ENCODE data around the gene FAM120A. TPM values are rescaled to one million over a fixed set of nuclear protein-coding genes. Genes with fewer than 3 reads are reported as not detected.
A peak's percentile ranks its signal among the peaks of the same experiment; 100 is the strongest.

Gene FAM120A
- total RNA-seq, 2 experiments from 2014 or later, result 115 to 154 TPM

- no peak overlapping the region for H3K4me3 Mint-ChIP-seq
- peaks cover 15% of the 10 kb centered on the region for H3K9me3 Mint-ChIP-seq (ENCODE audit: low read depth)
- H3K36me3 Mint-ChIP-seq (ENCODE audit: low read depth), result peaks cover 13% of the 10 kb centered on the region
- DNase-seq (no peak), ATAC-seq (no peak)
- POLR2A ChIA-PET, result no interaction called here
- CTCF ChIA-PET, result no interaction called here
- H3K27me3 Mint-ChIP-seq, result no peaks in the 10 kb centered on the region
- peaks cover 22% of the 10 kb centered on the region for H3K4me1 Mint-ChIP-seq
- intact Hi-C loops (cut with DNase I, micrococcal nuclease), result no loop called here
- H3K27ac Mint-ChIP-seq, result peak overlapping the region; percentile 10
Observed at GRCh38 chr9:93613174-93613573, 161.7 kb downstream of the FAM120A start.

- H3K27ac Mint-ChIP-seq, result peak overlapping the region; percentile 44
- H3K36me3 Mint-ChIP-seq (ENCODE audit: low read depth), result peaks cover 13% of the 10 kb centered on the region
- H3K27me3 Mint-ChIP-seq, result no peaks in the 10 kb centered on the region
- intact Hi-C loops (cut with DNase I, micrococcal nuclease), result no loop called here
- ChIA-PET CTCF (no interaction called here), POLR2A (no interaction called here)
- no peak overlapping the region for H3K4me3 Mint-ChIP-seq
- peaks cover 14% of the 10 kb centered on the region for H3K9me3 Mint-ChIP-seq (ENCODE audit: low read depth)
- DNase-seq, result no peak
- H3K4me1 Mint-ChIP-seq, result peaks cover 22% of the 10 kb centered on the region
- ATAC-seq, result no peak
Observed at GRCh38 chr9:93613791-93614190, 162.3 kb downstream of the FAM120A start.

GRCh38 chr9:93614830-93615468 is 163.5 kb downstream of the FAM120A start:
- peaks cover 22% of the 10 kb centered on the region for H3K4me1 Mint-ChIP-seq
- CTCF ChIA-PET, result no interaction called here
- H3K4me3 Mint-ChIP-seq, result no peak overlapping the region
- no peak overlapping the region for H3K27ac Mint-ChIP-seq
- H3K27me3 Mint-ChIP-seq, result no peaks in the 10 kb centered on the region
- peaks cover 5% of the 10 kb centered on the region for H3K36me3 Mint-ChIP-seq (ENCODE audit: low read depth)
- DNase-seq (no peak), ATAC-seq (no peak)
- H3K9me3 Mint-ChIP-seq (ENCODE audit: low read depth), result peaks cover 5% of the 10 kb centered on the region
- intact Hi-C loops (cut with DNase I, micrococcal nuclease), result no loop called here
- POLR2A ChIA-PET, result no interaction called here

Small RNAs within 50 kb of the gene (microRNA-seq; reads per million reads assigned to microRNA genes)
- 1.1 reads per million for gene MIR548AU (ENCODE audit: borderline replicate concordance)

Other genes starting within 250 kb of the FAM120A start
- 10 to 100 TPM; 38.7 to 43.1 TPM for gene FAM120AOS, start 1.9 kb downstream of the FAM120A start, total RNA-seq
- 10 to 100 TPM; 16.0 to 16.5 TPM for gene PHF2, start 124.9 kb downstream of the FAM120A start, total RNA-seq